IPS-15b (cell line): Measurements from ENCODE around the gene ITGB3.

Experiments used
- H3K27me3 ChIP-seq: one replicate; pipeline ENCODE4 v1.6.1; 2013; ENCODE audit warnings: low read length; ENCODE audit not compliant: control insufficient read depth, insufficient read depth
- H3K36me3 ChIP-seq: one replicate; pipeline ENCODE4 v1.6.1; 2013; ENCODE audit warnings: low read length; ENCODE audit not compliant: control insufficient read depth, insufficient read depth
- H3K4me1 ChIP-seq: one replicate; pipeline ENCODE4 v1.6.1; 2013; ENCODE audit warnings: mild to moderate bottlenecking, low read length; ENCODE audit not compliant: control insufficient read depth, insufficient read depth
- H3K4me3 ChIP-seq: one replicate; pipeline ENCODE4 v1.5.1; 2013; ENCODE audit warnings: low read depth, low read length
- H3K9ac ChIP-seq: one replicate; pipeline ENCODE4 v1.6.1; 2013; ENCODE audit warnings: low read depth, mild to moderate bottlenecking, low read length
- H3K9me3 ChIP-seq: one replicate; pipeline ENCODE4 v1.6.1; 2013; ENCODE audit warnings: mild to moderate bottlenecking, low read length; ENCODE audit not compliant: control insufficient read depth, insufficient read depth

The ITGB3 gene

GRCh38 chr17:47338026-47338425, 84.4 kb downstream of the ITGB3 start:
- Histone ChIP-seq H3K27me3 (no peaks in the 10 kb centered on the region), H3K4me1 (no peaks in the 10 kb centered on the region), H3K9ac (no peak overlapping the region), H3K4me3 (no peak overlapping the region), H3K9me3 (no peaks in the 10 kb centered on the region), H3K36me3 (no peaks in the 10 kb centered on the region)

- Histone ChIP-seq H3K9me3 (no peaks in the 10 kb centered on the region), H3K36me3 (no peaks in the 10 kb centered on the region), H3K9ac (no peak overlapping the region)
Observed at GRCh38 chr17:47352848-47353247, 99.2 kb downstream of the ITGB3 start.

GRCh38 chr17:47358652-47359051, 105.0 kb downstream of the ITGB3 start:
- Histone ChIP-seq H3K4me1 (no peaks in the 10 kb centered on the region), H3K27me3 (no peaks in the 10 kb centered on the region), H3K9ac (no peak overlapping the region), H3K36me3 (no peaks in the 10 kb centered on the region), H3K4me3 (no peak overlapping the region), H3K9me3 (no peaks in the 10 kb centered on the region)

More at GRCh38 chr17:47352848-47353247, 99.2 kb downstream of the ITGB3 start:
- no peaks in the 10 kb centered on the region for H3K4me1 ChIP-seq
- H3K27me3 ChIP-seq: no peaks in the 10 kb centered on the region
- no peak overlapping the region for H3K4me3 ChIP-seq
